Stimulated activated naive CD4-positive, alpha-beta T cell treated with Interleukin-2 at 50 U/mL for 16 hours (primary cell): Measurements from ENCODE around the gene DAZ3.
"Not testable (repeated sequence)": the region's sequence is repeated elsewhere in the genome, so short reads cannot be mapped to it uniquely, and the experiment has no call there.

ENCODE experiments used
- DNase-seq: peaks from one replicate; lab custom pipeline; 2025; lab: John Stamatoyannopoulos, UW

Gene DAZ3

GRCh38 chrY:24813293-24813692 is at the start of gene DAZ3:
Gene DAZ3 (minus strand): TSS chrY:24813393. CDS start chrY:24813185, 208 bp downstream.
- DNase-seq = not testable (repeated sequence)

- DNase-seq = not testable (repeated sequence)
Observed at GRCh38 chrY:24833619-24834018, 20.4 kb upstream of the DAZ3 start, which contains the start of gene DAZ4. Gene DAZ4 (plus strand): TSS chrY:24833919. CDS start chrY:24834127, 208 bp downstream.

- not testable (repeated sequence) for DNase-seq
Observed at GRCh38 chrY:24825069-24825468, 11.9 kb upstream of the DAZ3 start.

GRCh38 chrY:24824184-24824879 is 11.1 kb upstream of the DAZ3 start:
- not testable (repeated sequence) for DNase-seq

GRCh38 chrY:24821836-24822235 is 8.6 kb upstream of the DAZ3 start:
- not testable (repeated sequence) for DNase-seq
